IPS-NIHi7 (cell line): ENCODE measurements around the gene TRIM51.
"Not testable (repeated sequence)": the region's sequence is repeated elsewhere in the genome, so short reads cannot be mapped to it uniquely, and the experiment has no call there.

Experiments
- DNase-seq: peaks from one replicate; pipeline ENCODE4 v3.0.0; 2012; ENCODE audit warnings: mixed read lengths; ENCODE audit errors: extremely low spot score

The TRIM51 gene, protein sequence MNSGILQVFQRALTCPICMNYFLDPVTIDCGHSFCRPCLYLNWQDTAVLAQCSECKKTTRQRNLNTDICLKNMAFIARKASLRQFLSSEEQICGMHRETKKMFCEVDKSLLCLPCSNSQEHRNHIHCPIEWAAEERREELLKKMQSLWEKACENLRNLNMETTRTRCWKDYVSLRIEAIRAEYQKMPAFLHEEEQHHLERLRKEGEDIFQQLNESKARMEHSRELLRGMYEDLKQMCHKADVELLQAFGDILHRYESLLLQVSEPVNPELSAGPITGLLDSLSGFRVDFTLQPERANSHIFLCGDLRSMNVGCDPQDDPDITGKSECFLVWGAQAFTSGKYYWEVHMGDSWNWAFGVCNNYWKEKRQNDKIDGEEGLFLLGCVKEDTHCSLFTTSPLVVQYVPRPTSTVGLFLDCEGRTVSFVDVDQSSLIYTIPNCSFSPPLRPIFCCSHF

DNA sequence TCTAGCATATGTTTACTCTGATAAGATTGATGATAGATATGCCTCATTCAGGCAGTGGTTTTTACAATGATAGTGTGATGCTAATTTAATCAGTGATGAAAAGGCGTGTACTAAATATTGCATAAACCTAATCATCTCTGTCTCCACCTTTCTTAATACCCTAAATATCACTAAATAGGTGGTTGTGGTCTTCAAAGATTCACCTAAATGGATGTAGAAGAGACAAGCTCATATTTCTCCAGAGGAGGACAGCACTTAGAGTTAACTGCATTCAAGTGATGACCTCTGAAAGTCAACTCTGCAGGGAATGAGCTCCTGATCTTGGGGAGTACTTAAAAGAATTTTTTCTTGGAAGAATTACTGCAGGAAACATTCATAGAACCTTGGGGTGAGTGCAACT lies at the start of gene TRIM51:
TSS of gene TRIM51 (plus strand) at position 301 of the 400 bp plus-strand sequence. CDS start 2,132 bp downstream, outside the sequence.
- DNase-seq, result not testable (repeated sequence)

DNA sequence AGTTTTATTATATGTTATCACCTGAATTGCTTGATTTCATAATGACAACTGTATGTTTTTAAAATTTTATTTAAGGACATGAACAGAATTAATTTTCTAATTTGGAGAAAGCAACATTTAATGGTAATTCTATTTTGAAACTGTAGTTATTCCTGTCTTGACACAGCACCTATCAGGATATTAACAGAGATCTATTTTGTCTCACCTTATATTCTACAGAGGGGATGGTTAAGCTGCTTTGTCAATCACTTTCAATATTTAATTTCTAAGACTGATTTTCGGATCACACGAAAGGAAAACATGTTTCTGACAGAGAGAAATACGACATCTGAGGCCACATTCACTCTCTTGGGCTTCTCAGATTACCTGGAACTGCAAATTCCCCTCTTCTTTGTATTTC lies 44.6 kb upstream of the TRIM51 start, which contains the start of gene OR5D16:
TSS of gene OR5D16 (plus strand) at position 301 of the 400 bp plus-strand sequence. CDS start at position 301, 0 bp downstream.
- DNase-seq, result no peak

DNA sequence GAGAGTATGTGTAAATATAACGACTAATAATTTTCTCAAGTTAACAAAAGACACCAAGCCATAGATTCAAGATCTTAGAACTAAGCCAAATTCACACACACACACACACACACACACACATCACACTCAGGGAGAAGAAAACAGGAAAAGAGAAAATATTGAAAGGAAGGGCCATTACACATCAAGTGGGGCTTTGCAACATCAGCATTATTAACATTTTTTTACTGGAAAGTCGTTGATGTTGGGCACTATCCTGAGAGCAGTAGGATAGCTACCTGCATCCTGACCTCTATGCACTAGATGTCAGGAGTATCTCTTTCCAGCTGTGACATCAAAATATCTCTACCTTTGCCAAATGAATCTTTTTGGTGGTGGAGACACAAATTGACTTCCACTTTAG lies 35.6 kb upstream of the TRIM51 start:
- DNase-seq, result no peak

DNA sequence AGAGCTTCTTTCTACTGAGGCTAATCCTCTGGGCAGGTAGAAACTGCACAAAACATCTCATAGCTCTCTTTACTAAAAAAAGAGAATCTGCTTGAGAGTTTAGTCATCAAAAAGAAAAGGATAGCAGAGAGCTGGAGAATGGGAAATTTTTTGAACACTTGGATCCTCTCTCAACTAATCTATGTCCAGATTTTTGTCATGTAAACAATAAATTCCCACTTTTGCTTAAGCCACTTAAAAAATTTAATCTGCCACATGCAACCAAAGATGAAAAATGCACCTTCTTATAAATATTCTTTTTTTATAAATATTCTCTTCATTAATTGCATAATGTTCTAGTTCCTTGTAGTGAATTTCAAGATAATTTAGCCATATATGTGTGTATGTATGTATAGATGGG lies 34.1 kb upstream of the TRIM51 start:
- no peak for DNase-seq

DNA sequence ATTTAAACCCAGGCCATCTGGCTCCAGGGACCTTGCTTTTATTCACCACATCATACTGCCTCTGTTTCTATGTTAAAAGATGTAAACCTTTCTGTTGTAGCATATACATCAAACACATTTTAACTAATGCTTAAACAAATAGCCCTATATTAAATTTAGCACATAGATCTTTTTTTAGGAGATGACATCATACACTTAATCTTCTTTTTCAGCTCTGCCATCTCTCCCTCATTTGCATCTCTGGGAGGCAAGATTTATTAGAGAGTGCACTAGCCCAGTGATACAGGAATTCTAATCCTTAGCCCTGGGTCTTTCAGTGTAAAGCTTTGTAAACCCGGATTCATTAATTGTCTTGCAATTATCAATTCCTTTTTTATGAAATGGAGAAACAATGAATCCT lies 31.0 kb upstream of the TRIM51 start:
- DNase-seq, result no peak

DNA sequence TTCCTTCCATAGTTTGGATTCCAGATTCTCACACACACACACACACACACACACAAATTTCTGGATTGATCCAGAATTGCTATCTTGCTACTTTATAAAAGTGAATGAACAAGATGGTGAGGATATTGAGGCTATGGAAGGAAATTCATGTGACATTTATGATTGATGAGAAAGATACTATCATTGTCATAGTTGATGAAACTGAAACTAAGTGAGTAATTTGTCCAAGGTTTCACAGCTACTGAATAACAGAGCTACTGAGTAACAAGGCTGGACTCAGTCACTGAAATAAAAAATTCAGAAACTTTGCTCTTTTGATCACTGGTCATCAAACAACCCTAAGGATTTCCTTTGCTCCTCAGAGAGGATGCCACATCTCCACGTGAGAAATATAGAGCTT lies 28.4 kb upstream of the TRIM51 start:
- no peak for DNase-seq

DNA sequence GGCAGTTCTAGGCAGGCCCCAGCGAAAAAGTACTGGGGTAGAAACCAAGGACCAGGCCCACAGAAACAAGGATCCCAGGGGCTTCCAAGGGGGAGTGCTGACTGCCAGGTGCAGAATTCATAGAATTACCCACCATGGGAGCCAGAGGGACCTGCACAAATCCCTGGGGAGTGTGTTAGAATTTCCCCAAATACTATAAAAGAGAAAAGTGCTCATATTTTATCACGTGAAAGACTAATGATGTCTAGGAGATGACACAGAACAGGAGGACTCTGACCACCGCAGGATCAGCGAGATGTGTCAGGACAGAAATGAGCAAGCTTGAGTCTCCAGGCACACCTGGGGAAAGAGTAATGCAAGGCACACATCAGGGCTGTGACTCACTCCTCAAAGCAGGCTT lies 15.7 kb upstream of the TRIM51 start:
- DNase-seq, result not testable (repeated sequence)

DNA sequence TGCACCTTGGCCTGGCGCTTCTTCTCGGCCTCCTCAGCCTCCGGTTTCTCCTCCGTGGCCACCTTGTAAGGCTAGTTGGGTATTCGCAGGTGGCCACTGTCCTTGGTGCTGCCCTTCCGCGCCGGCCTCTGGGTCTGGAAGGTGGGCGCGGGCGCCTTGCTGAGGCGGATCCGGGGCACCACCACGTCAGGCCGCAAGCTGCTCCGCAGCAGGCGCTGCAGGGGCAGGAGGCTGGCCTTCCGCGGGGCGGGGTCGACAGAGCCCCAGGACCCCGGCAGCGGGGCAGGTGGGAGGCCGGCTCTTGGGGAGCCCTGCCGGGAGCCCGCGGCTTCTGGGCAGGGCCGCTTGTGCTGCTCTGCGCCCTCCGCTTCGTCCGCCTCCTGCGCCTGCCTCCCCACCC lies 10.4 kb upstream of the TRIM51 start:
- DNase-seq, result not testable (repeated sequence)

DNA sequence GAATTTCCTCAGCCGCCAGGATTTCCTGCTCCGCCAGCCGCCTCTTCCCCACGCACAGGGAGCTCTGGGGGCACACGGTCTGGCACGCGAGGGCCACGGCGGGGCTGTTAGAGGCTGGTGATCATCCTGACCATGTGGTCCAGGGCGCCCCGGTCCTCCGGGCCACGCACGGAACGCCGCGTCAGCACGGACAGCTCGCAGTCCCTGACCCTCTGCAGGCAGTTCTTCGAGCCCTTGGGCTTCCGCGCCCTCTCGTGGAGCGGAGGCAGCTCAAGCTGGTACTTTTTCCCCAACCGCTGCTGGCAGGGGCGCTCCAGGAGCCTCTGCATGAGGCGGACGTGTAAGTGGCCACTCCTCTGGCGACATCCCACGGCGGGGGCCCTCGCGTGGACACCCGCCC lies 10.0 kb upstream of the TRIM51 start:
- DNase-seq, result not testable (repeated sequence)

DNA sequence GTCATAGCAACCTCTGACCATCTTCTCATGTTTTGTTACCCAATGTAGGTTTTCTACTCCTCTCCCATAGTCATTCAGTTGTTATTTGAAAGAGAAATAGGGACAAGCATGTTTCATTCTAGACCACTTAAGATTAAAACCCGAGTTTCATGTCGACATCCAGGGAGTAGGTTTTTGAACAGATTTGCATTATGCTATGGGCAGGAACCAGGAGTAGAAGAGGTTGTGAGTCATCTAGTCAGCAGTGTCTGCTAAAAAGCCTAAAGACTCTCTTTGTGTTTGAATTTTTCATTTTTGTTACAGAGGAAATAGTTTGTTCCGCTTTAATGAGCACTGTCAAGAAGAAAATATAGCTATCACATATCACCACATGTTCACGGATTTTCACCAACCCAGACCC lies 1.9 kb downstream of the TRIM51 start:
- DNase-seq, result not testable (repeated sequence)

DNA sequence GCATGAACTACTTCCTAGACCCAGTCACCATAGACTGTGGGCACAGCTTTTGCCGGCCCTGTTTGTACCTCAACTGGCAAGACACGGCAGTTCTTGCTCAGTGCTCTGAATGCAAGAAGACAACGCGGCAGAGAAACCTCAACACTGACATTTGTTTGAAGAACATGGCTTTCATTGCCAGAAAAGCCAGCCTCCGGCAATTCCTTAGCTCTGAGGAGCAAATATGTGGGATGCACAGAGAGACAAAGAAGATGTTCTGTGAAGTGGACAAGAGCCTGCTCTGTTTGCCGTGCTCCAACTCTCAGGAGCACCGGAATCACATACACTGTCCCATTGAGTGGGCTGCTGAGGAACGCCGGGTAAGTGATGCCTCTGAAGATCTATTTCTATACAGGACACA lies 2.4 kb downstream of the TRIM51 start:
- DNase-seq, result not testable (repeated sequence)

DNA sequence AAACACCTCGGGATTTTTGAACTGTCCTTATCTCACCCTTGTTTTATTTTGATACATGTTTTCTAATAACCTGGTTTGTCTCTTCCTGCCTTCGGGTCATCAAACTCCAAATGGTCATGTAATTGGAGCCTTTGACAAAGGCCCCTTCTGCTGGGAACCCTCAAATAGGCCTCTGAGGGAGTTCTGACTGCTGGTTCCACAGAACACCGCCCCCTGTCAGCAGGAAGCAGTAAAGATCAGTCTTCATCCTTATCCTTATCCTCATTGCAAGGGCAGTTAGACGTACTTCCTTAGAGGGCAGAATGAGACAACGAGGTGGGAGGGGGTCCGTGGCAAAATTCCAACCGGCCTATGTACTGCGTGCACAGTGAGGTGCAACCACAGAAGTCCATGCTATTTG lies 12.1 kb downstream of the TRIM51 start:
- peak; percentile 6 for DNase-seq

DNA sequence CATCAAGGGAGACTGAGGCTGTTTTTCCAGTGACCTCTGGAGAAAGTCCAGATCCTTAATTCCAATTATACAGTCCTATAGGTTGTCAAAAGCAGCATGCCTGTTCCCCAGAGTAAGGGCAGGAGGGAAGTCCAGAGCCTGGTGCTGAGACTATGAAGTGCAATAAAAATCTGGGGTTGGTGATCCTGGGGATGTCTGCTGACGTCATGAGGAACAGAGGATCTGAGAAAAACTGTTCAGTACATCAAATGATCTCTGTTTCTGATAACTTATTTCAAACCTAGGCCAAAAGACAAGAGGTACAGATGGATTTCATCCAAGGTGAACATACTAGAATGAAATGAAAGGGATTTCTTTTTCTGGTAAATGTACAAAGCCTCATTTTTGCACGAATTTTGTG lies 19.2 kb downstream of the TRIM51 start:
- no peak for DNase-seq

DNA sequence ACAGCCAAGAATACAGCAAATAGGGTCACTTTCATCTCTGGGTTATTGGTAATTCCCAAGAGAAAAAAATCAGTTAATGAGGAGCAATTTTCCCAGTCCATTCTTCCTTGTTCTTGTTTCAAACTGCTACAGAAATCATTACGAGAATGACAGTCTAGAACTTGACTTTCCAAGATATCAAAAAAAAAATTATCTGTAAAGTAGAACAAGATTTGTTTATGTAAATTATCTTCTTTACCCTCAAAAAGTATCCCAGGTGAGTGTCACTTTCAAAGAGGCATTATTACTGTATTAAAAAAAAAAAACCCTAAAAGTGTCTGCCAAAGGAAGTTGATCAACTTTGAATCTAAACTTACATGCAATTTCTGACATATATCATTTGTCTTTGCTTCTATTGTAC lies 31.4 kb downstream of the TRIM51 start, which contains the start of gene OR5W2:
TSS of gene OR5W2 (minus strand) at position 101 of the 400 bp plus-strand sequence. CDS start at position 101, 0 bp downstream.
- no peak for DNase-seq

DNA sequence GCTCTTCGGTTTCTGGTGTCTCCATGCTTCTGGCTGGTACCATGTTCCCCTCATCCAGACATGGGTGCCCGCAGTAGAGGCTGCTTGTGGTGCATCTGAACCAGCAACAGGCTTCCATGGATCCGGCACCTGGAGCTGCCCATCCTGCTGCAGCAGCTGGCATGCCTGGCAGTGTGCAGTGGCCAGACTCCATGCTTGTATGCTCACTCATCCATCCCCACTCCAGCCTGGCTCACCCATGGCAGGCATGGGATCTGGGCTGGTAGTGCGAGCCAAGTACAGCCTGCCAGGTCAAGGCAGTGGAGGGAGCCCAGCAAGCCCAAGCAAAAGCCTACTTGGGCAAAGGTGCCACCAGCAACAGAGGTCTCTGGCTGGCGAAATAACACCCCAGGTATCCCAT lies 37.4 kb downstream of the TRIM51 start:
- DNase-seq, result no peak

DNA sequence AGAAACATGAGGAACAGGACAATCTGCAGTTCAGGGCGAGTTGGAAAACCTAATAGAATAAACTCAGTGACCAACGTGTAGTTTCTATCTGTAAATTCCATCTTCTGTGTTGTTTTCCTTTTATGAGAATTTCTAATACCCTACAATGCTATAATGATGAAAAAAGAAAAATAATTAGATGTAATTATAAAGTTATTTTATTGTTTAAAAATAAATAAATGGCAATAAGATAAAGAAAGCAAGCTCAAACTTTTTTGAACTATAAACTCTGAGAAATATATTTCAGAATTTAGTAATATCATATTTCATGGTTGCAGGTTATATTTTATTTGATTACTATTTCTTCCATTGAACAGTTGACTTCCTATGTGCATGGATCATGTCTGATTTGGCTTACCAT lies 53.2 kb downstream of the TRIM51 start, which contains the start of gene OR5I1:
TSS of gene OR5I1 (minus strand) at position 101 of the 400 bp plus-strand sequence. CDS start at position 101, 0 bp downstream.
- no peak for DNase-seq
